Astrocyte (in vitro differentiated cells and primary cell): ENCODE data around the gene GOSR2. TPM values are rescaled to one million over a fixed set of nuclear protein-coding genes. Genes with fewer than 3 reads are reported as not detected.

Experiments used
- DNase-seq: peaks from one replicate; pipeline ENCODE4 v3.0.0-alpha.2; 2010; ENCODE audit warnings: low read depth
- FAIRE-seq: peaks from 2 replicates; lab custom pipeline; 2011; peaks lifted over from hg19 to GRCh38; lab: Jason Lieb, UNC
- H2AFZ ChIP-seq: 2 replicates; pipeline ENCODE4 v1.6.0; 2012; ENCODE audit warnings: low read depth, low read length, inconsistent platforms
- H3K27ac ChIP-seq: 2 replicates; pipeline ENCODE4 v1.5.1; 2011; ENCODE audit warnings: low read depth, low read length, inconsistent platforms
- H3K27me3 ChIP-seq: 2 replicates; pipeline ENCODE4 v1.6.0; 2011; ENCODE audit warnings: low read length, inconsistent platforms; ENCODE audit not compliant: insufficient read depth
- H3K36me3 ChIP-seq: 2 replicates; pipeline ENCODE4 v1.5.1; 2011; ENCODE audit warnings: low read length, inconsistent platforms; ENCODE audit not compliant: insufficient read depth
- H3K4me1 ChIP-seq: 2 replicates; pipeline ENCODE4 v1.5.1; 2011; ENCODE audit warnings: low read length, inconsistent platforms; ENCODE audit not compliant: insufficient read depth
- H3K4me2 ChIP-seq: 2 replicates; pipeline ENCODE4 v1.6.0; 2012; ENCODE audit warnings: low read length, inconsistent platforms
- H3K4me3 ChIP-seq: 2 replicates; pipeline ENCODE4 v1.5.1; 2011; ENCODE audit warnings: low read depth, mild to moderate bottlenecking, low read length, inconsistent platforms; ENCODE audit not compliant: insufficient read depth
- H3K79me2 ChIP-seq: 2 replicates; pipeline ENCODE4 v1.6.0; 2012; ENCODE audit warnings: mild to moderate bottlenecking, low read length, inconsistent platforms; ENCODE audit not compliant: insufficient read depth
- H3K9ac ChIP-seq: 2 replicates; pipeline ENCODE4 v1.6.0; 2012; ENCODE audit warnings: mild to moderate bottlenecking, low read length, inconsistent platforms
- H3K9me3 ChIP-seq: 2 replicates; pipeline ENCODE4 v1.5.1; 2012; ENCODE audit warnings: low read depth, mild to moderate bottlenecking, low read length, inconsistent platforms; ENCODE audit not compliant: insufficient read depth
- H4K20me1 ChIP-seq: 2 replicates; pipeline ENCODE4 v1.6.0; 2012; ENCODE audit warnings: low read length, inconsistent platforms; ENCODE audit not compliant: insufficient read depth
- H3K27ac Mint-ChIP-seq: one replicate; pipeline ENCODE4 v1.8.0; 2021; ENCODE audit warnings: mild to moderate bottlenecking, mixed read lengths; ENCODE audit not compliant: unreplicated experiment
- H3K27me3 Mint-ChIP-seq: one replicate; pipeline ENCODE4 v1.8.0; 2021; ENCODE audit warnings: low read depth, mixed read lengths; ENCODE audit not compliant: unreplicated experiment
- H3K36me3 Mint-ChIP-seq: one replicate; pipeline ENCODE4 v1.8.0; 2021; ENCODE audit warnings: low read depth, mixed read lengths; ENCODE audit not compliant: unreplicated experiment
- H3K4me1 Mint-ChIP-seq: one replicate; pipeline ENCODE4 v1.8.0; 2021; ENCODE audit warnings: low read depth, mixed read lengths; ENCODE audit not compliant: unreplicated experiment
- H3K4me3 Mint-ChIP-seq: one replicate; pipeline ENCODE4 v1.8.0; 2021; ENCODE audit warnings: mild to moderate bottlenecking, moderate library complexity, mixed read lengths; ENCODE audit not compliant: unreplicated experiment
- H3K9me3 Mint-ChIP-seq: one replicate; pipeline ENCODE4 v1.8.0; 2021; ENCODE audit warnings: mild to moderate bottlenecking, mixed read lengths; ENCODE audit not compliant: unreplicated experiment
- EZH2 ChIP-seq: IDR thresholded peaks from 2 replicates; pipeline ENCODE4 v1.6.1; 2012; ENCODE audit warnings: mild to moderate bottlenecking, low read length, inconsistent platforms; ENCODE audit not compliant: insufficient read depth
- total RNA-seq: library from RNA; stranded (reverse); gene quantifications from 2 replicates; pipeline ENCODE4 v1.2.1, GENCODE V29; 2021
- TF ChIP-seq, protein P1 (sequence below): IDR thresholded peaks from 2 replicates; pipeline ENCODE4 v1.5.1; 2011; ENCODE audit warnings: low read depth, mild to moderate bottlenecking, inconsistent platforms, low read length, moderate library complexity; ENCODE audit not compliant: insufficient read depth

GOSR2 gene
- total RNA-seq, 1 donor from 2014 or later = 67.0 TPM

DNA sequence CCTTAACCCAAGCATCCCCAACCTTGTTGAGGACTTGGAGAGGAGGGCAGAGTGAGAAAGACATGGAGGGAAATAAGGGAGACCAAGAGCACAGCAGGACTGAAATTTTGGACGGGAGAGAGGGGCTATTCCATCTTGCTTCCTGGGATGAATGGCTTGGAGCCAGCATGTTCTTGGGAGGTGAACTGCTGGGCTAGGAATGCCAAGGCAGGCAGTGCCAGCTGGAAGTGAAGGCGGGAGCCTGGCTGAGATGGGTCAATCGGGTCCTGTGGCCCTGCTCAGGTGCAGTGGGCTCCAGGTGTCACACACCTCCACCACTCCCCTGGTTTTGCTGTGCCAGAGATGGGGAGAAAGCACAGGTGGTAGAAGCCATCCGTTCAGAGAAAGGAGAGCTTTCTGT is 46.0 kb upstream of the GOSR2 start:
- H3K27ac Mint-ChIP-seq = no peak overlapping the region
- H3K79me2 ChIP-seq = no peaks in the 10 kb centered on the region
- no peaks in the 10 kb centered on the region for H3K36me3 ChIP-seq
- H3K9ac ChIP-seq = no peak overlapping the region
- H3K27me3 Mint-ChIP-seq = peaks cover 39% of the 10 kb centered on the region
- peaks cover 5% of the 10 kb centered on the region for H3K27me3 ChIP-seq
- no peak overlapping the region for H3K4me3 Mint-ChIP-seq
- no peak overlapping the region for H2AFZ ChIP-seq
- H4K20me1 ChIP-seq = no peaks in the 10 kb centered on the region
- H3K4me1 Mint-ChIP-seq = no peaks in the 10 kb centered on the region
- H3K4me2 ChIP-seq = no peak overlapping the region
- no peak for FAIRE-seq
- H3K4me1 ChIP-seq = no peaks in the 10 kb centered on the region
- TF ChIP-seq, protein P1, sequence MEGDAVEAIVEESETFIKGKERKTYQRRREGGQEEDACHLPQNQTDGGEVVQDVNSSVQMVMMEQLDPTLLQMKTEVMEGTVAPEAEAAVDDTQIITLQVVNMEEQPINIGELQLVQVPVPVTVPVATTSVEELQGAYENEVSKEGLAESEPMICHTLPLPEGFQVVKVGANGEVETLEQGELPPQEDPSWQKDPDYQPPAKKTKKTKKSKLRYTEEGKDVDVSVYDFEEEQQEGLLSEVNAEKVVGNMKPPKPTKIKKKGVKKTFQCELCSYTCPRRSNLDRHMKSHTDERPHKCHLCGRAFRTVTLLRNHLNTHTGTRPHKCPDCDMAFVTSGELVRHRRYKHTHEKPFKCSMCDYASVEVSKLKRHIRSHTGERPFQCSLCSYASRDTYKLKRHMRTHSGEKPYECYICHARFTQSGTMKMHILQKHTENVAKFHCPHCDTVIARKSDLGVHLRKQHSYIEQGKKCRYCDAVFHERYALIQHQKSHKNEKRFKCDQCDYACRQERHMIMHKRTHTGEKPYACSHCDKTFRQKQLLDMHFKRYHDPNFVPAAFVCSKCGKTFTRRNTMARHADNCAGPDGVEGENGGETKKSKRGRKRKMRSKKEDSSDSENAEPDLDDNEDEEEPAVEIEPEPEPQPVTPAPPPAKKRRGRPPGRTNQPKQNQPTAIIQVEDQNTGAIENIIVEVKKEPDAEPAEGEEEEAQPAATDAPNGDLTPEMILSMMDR = no peak
- no peak for TF ChIP-seq EZH2
- H3K9me3 Mint-ChIP-seq = peaks cover 2% of the 10 kb centered on the region
- no peak for DNase-seq
- no peaks in the 10 kb centered on the region for H3K9me3 ChIP-seq
- no peak overlapping the region for H3K4me3 ChIP-seq
- no peak overlapping the region for H3K27ac ChIP-seq
- H3K36me3 Mint-ChIP-seq = no peaks in the 10 kb centered on the region

DNA sequence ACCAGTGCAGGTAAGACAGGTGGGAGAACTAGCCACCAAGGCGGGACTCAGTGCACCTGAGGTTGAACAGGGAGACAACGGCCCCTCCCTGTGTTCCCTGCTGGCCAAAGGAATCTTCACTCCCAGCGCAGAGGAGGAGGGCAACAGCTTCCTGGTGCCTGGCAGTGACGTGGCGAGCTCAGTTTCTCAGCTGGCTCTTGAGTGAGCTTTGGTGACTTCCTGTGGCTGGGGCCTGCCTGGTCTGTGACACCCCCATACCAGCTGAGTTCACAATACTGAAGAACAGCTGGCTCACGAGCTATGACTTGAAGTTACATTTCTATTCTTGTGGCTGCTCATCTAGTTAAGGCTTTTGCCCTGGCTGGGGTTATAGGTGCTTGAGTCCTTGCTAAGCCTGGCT is 45.5 kb upstream of the GOSR2 start:
- TF ChIP-seq, protein P1 = no peak
- no peak for TF ChIP-seq EZH2
- no peak overlapping the region for H3K4me3 ChIP-seq

DNA sequence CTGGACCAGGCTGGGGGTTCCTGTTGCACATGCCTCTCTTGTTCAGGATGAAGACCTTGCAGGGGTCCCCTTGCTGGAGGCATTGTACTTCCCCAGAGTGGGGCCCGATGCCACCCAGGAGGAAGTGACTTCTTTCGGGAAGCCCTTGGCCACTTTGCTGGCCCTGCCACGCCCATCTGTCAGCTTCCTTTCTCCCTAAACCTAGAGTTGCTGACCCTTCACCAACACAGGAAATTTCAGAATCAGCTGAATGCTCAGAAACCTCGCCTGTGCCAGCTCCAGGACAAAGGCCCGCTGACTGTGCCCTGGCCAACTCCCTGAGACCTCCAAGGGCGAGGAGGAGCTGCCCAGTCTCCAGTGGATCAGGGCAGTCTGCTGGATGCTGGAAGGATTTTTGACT is 44.9 kb upstream of the GOSR2 start:
- Histone ChIP-seq H3K79me2 (no peaks in the 10 kb centered on the region), H3K9me3 (no peaks in the 10 kb centered on the region), H3K27me3 (peaks cover 5% of the 10 kb centered on the region), H4K20me1 (no peaks in the 10 kb centered on the region), H3K4me1 (no peaks in the 10 kb centered on the region), H3K4me3 (no peak overlapping the region), H3K4me2 (no peak overlapping the region), H3K9ac (no peak overlapping the region), H3K27ac (no peak overlapping the region), H2AFZ (no peak overlapping the region), H3K36me3 (no peaks in the 10 kb centered on the region)
- no peak overlapping the region for H3K4me3 Mint-ChIP-seq
- no peaks in the 10 kb centered on the region for H3K4me1 Mint-ChIP-seq
- no peak overlapping the region for H3K27ac Mint-ChIP-seq
- TF ChIP-seq, protein P1 = no peak
- no peak for TF ChIP-seq EZH2
- peaks cover 39% of the 10 kb centered on the region for H3K27me3 Mint-ChIP-seq
- DNase-seq (no peak), FAIRE-seq (no peak)
- no peaks in the 10 kb centered on the region for H3K36me3 Mint-ChIP-seq
- H3K9me3 Mint-ChIP-seq = peaks cover 2% of the 10 kb centered on the region

More for the DNA sequence above, 45.5 kb upstream of the GOSR2 start:
- DNase-seq (no peak), FAIRE-seq (no peak)
- Histone ChIP-seq H3K79me2 (no peaks in the 10 kb centered on the region), H3K36me3 (no peaks in the 10 kb centered on the region), H2AFZ (no peak overlapping the region), H3K9me3 (no peaks in the 10 kb centered on the region), H3K27ac (no peak overlapping the region), H3K9ac (no peak overlapping the region), H3K27me3 (peaks cover 5% of the 10 kb centered on the region), H3K4me2 (no peak overlapping the region), H4K20me1 (no peaks in the 10 kb centered on the region), H3K4me1 (no peaks in the 10 kb centered on the region)
- Mint-ChIP-seq H3K27me3 (peaks cover 39% of the 10 kb centered on the region), H3K9me3 (peaks cover 2% of the 10 kb centered on the region), H3K36me3 (no peaks in the 10 kb centered on the region), H3K27ac (no peak overlapping the region), H3K4me3 (no peak overlapping the region), H3K4me1 (no peaks in the 10 kb centered on the region)
